SK-N-SH (cell line): ENCODE data around the gene TIAM2. TPM values are rescaled to one million over a fixed set of nuclear protein-coding genes. Genes with fewer than 3 reads are reported as not detected.

Source experiments
- CTCF ChIA-PET: fragments of 300-600, 350-600 bp; formaldehyde crosslinking; extraction: SDS; loops from one replicate; lab custom pipeline; 2021; lab: Yijun Ruan, JAX
- POLR2A ChIA-PET: fragments of 350-600 bp; sonication (Branson Sonifier 250); formaldehyde crosslinking; extraction: SDS; loops from one replicate; lab custom pipeline; 2020; ENCODE audit warnings: antibody characterized with exemption, inconsistent platforms; lab: Yijun Ruan, JAX
- DNase-seq: peaks from one replicate; pipeline ENCODE4 v3.0.0; 2012
- H2AFZ ChIP-seq: fragments of 200-600 bp; sonication (generic); 2 replicates; pipeline ENCODE4 v1.8.1; 2016; ENCODE audit warnings: antibody characterized with exemption, mild to moderate bottlenecking, low read depth
- H3F3A ChIP-seq: fragments of 200-600 bp; sonication (generic); replicated peaks from 2 replicates; pipeline ENCODE3; 2016; ENCODE audit warnings: antibody characterized with exemption, mild to moderate bottlenecking; ENCODE audit not compliant: insufficient read depth
- H3K27ac ChIP-seq, 2 experiments: fragments of 200-500 bp in 1 of 2; fragments of 200-600 bp in 1 of 2; sonication (Bioruptor generic) in 1 of 2; sonication (generic), shearing (Covaris generic) in 1 of 2; 2 replicates each; pipeline versions ENCODE4 v1.5.1 to v1.6.1; 2014 to 2016; ENCODE audit warnings: low read depth in 2 of 2, inconsistent platforms in 1 of 2, low read length in 1 of 2, mild to moderate bottlenecking in 1 of 2, mixed read lengths in 1 of 2
- H3K27me3 ChIP-seq: fragments of 200-600 bp; sonication (generic), shearing (Covaris generic); 2 replicates; pipeline ENCODE4 v1.6.1; 2016; ENCODE audit warnings: mixed run types; ENCODE audit not compliant: insufficient read depth
- H3K36me3 ChIP-seq, 2 experiments: fragments of 200-500 bp in 1 of 2; fragments of 200-600 bp in 1 of 2; sonication (Bioruptor generic) in 1 of 2; sonication (generic) in 1 of 2; replicated peaks in 1 of 2; 2 replicates each; pipeline versions ENCODE3 to v1.5.1; 2014 to 2016; ENCODE audit warnings: low read length in 1 of 2, mild to moderate bottlenecking in 1 of 2; ENCODE audit not compliant: insufficient read depth in 2 of 2, control insufficient read depth in 1 of 2
- H3K4me1 ChIP-seq, 2 experiments: fragments of 200-500 bp in 1 of 2; fragments of 200-600 bp in 1 of 2; sonication (Bioruptor generic) in 1 of 2; sonication (generic), shearing (Covaris generic) in 1 of 2; 2 replicates each; pipeline versions ENCODE4 v1.5.1 to v1.6.1; 2014 to 2016; ENCODE audit warnings: low read depth in 1 of 2, low read length in 1 of 2, mixed run types in 1 of 2; ENCODE audit not compliant: insufficient read depth in 2 of 2, control insufficient read depth in 1 of 2
- H3K4me2 ChIP-seq: fragments of 200-600 bp; sonication (generic), shearing (Covaris generic); 2 replicates; pipeline ENCODE4 v1.6.1; 2017; ENCODE audit warnings: mixed run types
- H3K4me3 ChIP-seq, 2 experiments: fragments of 200-500 bp in 1 of 2; fragments of 200-600 bp in 1 of 2; sonication (Bioruptor generic) in 1 of 2; sonication (generic), shearing (Covaris generic) in 1 of 2; 2 replicates each; pipeline versions ENCODE4 v1.5.1 to v1.8.1; 2014 to 2016; ENCODE audit warnings: low read depth in 2 of 2, inconsistent platforms in 1 of 2, low read length in 1 of 2, mild to moderate bottlenecking in 1 of 2, mixed read lengths in 1 of 2, moderate library complexity in 1 of 2
- H3K79me2 ChIP-seq: fragments of 200-600 bp; sonication (generic); 2 replicates; pipeline ENCODE4 v1.8.1; 2017; ENCODE audit warnings: mild to moderate bottlenecking; ENCODE audit not compliant: insufficient read depth
- H3K9ac ChIP-seq: fragments of 200-600 bp; sonication (generic); 2 replicates; pipeline ENCODE4 v1.6.1; 2017; ENCODE audit warnings: mixed run types
- H3K9me2 ChIP-seq: fragments of 200-600 bp; sonication (generic); 2 replicates; pipeline ENCODE4 v1.6.1; 2017; ENCODE audit warnings: mixed run types
- H3K9me3 ChIP-seq: fragments of 200-600 bp; sonication (generic); 2 replicates; pipeline ENCODE4 v1.6.1; 2017; ENCODE audit warnings: mixed run types, mild to moderate bottlenecking, moderate library complexity
- H4K20me1 ChIP-seq: fragments of 200-600 bp; sonication (generic); 2 replicates; pipeline ENCODE4 v1.6.1; 2017; ENCODE audit warnings: mild to moderate bottlenecking, mixed run types; ENCODE audit not compliant: insufficient read depth
- ELF1 ChIP-seq: IDR thresholded peaks from 2 replicates; pipeline ENCODE4 v1.4.0; 2012
- EP300 ChIP-seq, 2 experiments: IDR thresholded peaks; 2 replicates each; pipeline versions ENCODE4 v1.4.0 to v1.6.1; 2012; ENCODE audit warnings: borderline replicate concordance in 1 of 2, low read depth in 1 of 2, low read length in 1 of 2
- EZH2phosphoT487 ChIP-seq: fragments of 200-600 bp; sonication (generic); IDR thresholded peaks from 2 replicates; pipeline ENCODE4 v1.6.1; 2017; ENCODE audit warnings: low read depth, mixed run types, mild to moderate bottlenecking, antibody characterized with exemption, moderate library complexity, borderline replicate concordance
- FOSL2 ChIP-seq: IDR thresholded peaks from 2 replicates; pipeline ENCODE4 v1.4.0; 2012; ENCODE audit warnings: low read depth, mild to moderate bottlenecking, moderate library complexity, borderline replicate concordance
- FOXJ3 ChIP-seq: sonication (generic); formaldehyde crosslinking; IDR thresholded peaks from 2 replicates; pipeline ENCODE4 v1.5.1; 2020; ENCODE audit warnings: mild to moderate bottlenecking, missing genetic modification reagents
- FOXM1 ChIP-seq: IDR thresholded peaks from 2 replicates; pipeline ENCODE4 v1.4.0; 2012; ENCODE audit warnings: low read depth, mild to moderate bottlenecking
- GABPA ChIP-seq: IDR thresholded peaks from 2 replicates; pipeline ENCODE4 v1.4.0; 2012; ENCODE audit warnings: low read depth, mild to moderate bottlenecking
- GATA2 ChIP-seq: sonication (generic); formaldehyde crosslinking; IDR thresholded peaks from 2 replicates; pipeline ENCODE4 v1.5.0; 2020; ENCODE audit warnings: mild to moderate bottlenecking, missing genetic modification reagents
- MEF2A ChIP-seq: IDR thresholded peaks from 2 replicates; pipeline ENCODE4 v1.4.0; 2012; ENCODE audit warnings: low read depth, borderline replicate concordance
- MXI1 ChIP-seq: IDR thresholded peaks from 2 replicates; pipeline ENCODE4 v1.6.1; 2012; ENCODE audit warnings: mild to moderate bottlenecking, low read depth, low read length, improper control_type of control experiment
- RAD21 ChIP-seq: IDR thresholded peaks from 2 replicates; pipeline ENCODE4 v1.6.1; 2012; ENCODE audit warnings: mild to moderate bottlenecking, low read length
- RXRA ChIP-seq: IDR thresholded peaks from 2 replicates; pipeline ENCODE4 v1.4.0; 2012; ENCODE audit warnings: low read depth, mild to moderate bottlenecking, borderline replicate concordance
- SMC3 ChIP-seq: IDR thresholded peaks from 2 replicates; pipeline ENCODE4 v1.6.1; 2012; ENCODE audit warnings: low read depth, low read length, improper control_type of control experiment
- TAF1 ChIP-seq: IDR thresholded peaks from 2 replicates; pipeline ENCODE4 v1.6.1; 2012; ENCODE audit warnings: low read depth, mild to moderate bottlenecking, low read length, moderate library complexity, borderline replicate concordance
- YY1 ChIP-seq: IDR thresholded peaks from 2 replicates; pipeline ENCODE4 v1.4.0; 2012; ENCODE audit warnings: low read depth, mild to moderate bottlenecking
- WGBS: methylation state at CpG from one replicate; pipeline ENCODE4 v1.1.6; 2017; ENCODE audit warnings: low lambda C conversion rate; 5-methylcytosine and 5-hydroxymethylcytosine counted together
- polyA plus RNA-seq, 3 experiments: library from polyadenylated mRNA; depleted of rRNA; stranded (reverse); fragments of >200 nt; gene quantifications; 2 replicates each; pipeline ENCODE4 v1.2.3, GENCODE V29; 2012
- TF ChIP-seq, protein P1 (sequence below): fragments of 150-350 bp; IDR thresholded peaks from 2 replicates; pipeline ENCODE4 v1.6.1; 2017; ENCODE audit warnings: antibody characterized with exemption, low read length, low read depth, borderline replicate concordance
- TF ChIP-seq, protein P2 (sequence below): fragments of 150-350 bp; IDR thresholded peaks from 2 replicates; pipeline ENCODE4 v1.6.1; 2016; ENCODE audit warnings: mild to moderate bottlenecking, low read depth, low read length
- TF ChIP-seq, protein P3 (sequence below): fragments of 200-600 bp; sonication (generic); IDR thresholded peaks from 2 replicates; pipeline ENCODE4 v1.6.1; 2017; ENCODE audit warnings: antibody characterized with exemption, mild to moderate bottlenecking, moderate library complexity

The TIAM2 gene
- polyA plus RNA-seq, 1 of the 3 experiments (the other 2 are of a cell fraction): 13.6 TPM

DNA sequence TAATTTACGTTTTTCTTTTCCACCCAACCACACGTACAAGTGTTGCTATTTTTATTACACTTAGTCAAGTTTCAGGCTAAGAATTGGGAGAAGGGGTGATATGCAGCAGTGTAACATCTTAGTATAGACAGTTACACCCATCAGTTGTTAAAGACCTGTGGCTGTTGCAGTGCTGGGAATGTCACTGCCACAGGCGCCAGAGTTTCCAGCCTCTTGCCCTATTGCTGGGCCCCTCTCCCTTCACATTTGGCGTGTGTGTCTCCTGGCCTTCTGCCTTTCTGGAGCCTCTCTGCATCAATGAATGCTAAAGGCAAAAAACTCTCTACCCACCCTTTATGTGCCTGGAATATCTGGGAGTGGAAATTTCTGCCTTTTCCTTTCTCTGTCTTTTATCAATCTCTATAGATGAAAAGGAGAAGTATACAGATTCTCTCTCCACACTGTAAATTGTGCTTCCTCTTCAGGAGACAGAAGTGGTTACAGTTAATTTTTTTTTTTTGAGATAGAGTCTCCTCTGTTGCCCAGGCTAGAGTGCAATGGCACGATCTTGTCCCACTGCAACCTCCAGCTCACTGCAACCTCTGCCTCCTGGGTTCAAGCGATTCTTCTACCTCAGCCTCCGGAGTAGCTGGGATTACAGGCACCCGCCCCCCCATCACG, 73.0 kb downstream of the TIAM2 start:
- H3K79me2 ChIP-seq: peaks cover 13% of the 10 kb centered on the region; the same call in 1 of the 2 replicates
- no peak overlapping the region for H2AFZ ChIP-seq
- no peak overlapping the region for H3K9ac ChIP-seq
- TF ChIP-seq EZH2phosphoT487 (no peak), ELF1 (no peak), TAF1 (no peak), MEF2A (no peak), RAD21 (no peak), GABPA (no peak), GATA2 (CRISPR knock-in tag) (no peak), FOXJ3 (CRISPR knock-in tag) (no peak), EP300 (IDR thresholded peaks at IDR 0.05; ENCODE audit: borderline replicate concordance in 1 of 2, low read depth in 1 of 2, low read length in 1 of 2) (no peak), FOXM1 (no peak), MXI1 (no peak), RXRA (no peak), FOSL2 (no peak), SMC3 (no peak), YY1 (no peak)
- TF ChIP-seq, protein P1, sequence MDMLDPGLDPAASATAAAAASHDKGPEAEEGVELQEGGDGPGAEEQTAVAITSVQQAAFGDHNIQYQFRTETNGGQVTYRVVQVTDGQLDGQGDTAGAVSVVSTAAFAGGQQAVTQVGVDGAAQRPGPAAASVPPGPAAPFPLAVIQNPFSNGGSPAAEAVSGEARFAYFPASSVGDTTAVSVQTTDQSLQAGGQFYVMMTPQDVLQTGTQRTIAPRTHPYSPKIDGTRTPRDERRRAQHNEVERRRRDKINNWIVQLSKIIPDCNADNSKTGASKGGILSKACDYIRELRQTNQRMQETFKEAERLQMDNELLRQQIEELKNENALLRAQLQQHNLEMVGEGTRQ: no peak
- TF ChIP-seq, protein P2, sequence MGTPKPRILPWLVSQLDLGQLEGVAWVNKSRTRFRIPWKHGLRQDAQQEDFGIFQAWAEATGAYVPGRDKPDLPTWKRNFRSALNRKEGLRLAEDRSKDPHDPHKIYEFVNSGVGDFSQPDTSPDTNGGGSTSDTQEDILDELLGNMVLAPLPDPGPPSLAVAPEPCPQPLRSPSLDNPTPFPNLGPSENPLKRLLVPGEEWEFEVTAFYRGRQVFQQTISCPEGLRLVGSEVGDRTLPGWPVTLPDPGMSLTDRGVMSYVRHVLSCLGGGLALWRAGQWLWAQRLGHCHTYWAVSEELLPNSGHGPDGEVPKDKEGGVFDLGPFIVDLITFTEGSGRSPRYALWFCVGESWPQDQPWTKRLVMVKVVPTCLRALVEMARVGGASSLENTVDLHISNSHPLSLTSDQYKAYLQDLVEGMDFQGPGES: no peak
- TF ChIP-seq, protein P3, sequence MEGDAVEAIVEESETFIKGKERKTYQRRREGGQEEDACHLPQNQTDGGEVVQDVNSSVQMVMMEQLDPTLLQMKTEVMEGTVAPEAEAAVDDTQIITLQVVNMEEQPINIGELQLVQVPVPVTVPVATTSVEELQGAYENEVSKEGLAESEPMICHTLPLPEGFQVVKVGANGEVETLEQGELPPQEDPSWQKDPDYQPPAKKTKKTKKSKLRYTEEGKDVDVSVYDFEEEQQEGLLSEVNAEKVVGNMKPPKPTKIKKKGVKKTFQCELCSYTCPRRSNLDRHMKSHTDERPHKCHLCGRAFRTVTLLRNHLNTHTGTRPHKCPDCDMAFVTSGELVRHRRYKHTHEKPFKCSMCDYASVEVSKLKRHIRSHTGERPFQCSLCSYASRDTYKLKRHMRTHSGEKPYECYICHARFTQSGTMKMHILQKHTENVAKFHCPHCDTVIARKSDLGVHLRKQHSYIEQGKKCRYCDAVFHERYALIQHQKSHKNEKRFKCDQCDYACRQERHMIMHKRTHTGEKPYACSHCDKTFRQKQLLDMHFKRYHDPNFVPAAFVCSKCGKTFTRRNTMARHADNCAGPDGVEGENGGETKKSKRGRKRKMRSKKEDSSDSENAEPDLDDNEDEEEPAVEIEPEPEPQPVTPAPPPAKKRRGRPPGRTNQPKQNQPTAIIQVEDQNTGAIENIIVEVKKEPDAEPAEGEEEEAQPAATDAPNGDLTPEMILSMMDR: no peak
- peaks cover 6% of the 10 kb centered on the region for H3F3A ChIP-seq
- no peaks in the 10 kb centered on the region for H3K9me2 ChIP-seq
- H4K20me1 ChIP-seq: no peaks in the 10 kb centered on the region
- no peak overlapping the region for H3K4me3 ChIP-seq
- no peaks in the 10 kb centered on the region for H3K36me3 ChIP-seq
- no peak overlapping the region for H3K4me2 ChIP-seq
- ChIA-PET CTCF (no interaction called here), POLR2A (no interaction called here)
- H3K4me1 ChIP-seq: peaks cover 0 to 4% of the 10 kb centered on the region in 2 experiments; a peak in 1 of 4 replicates
- WGBS: 92% methylated on average over 9 of the region's 9 CpGs
- DNase-seq: no peak
- no peaks in the 10 kb centered on the region for H3K9me3 ChIP-seq
- no peak overlapping the region for H3K27ac ChIP-seq
- no peaks in the 10 kb centered on the region for H3K27me3 ChIP-seq
